H1 (cell line): ENCODE measurements around the gene ITSN1. TPM values are rescaled to one million over a fixed set of nuclear protein-coding genes. Genes with fewer than 3 reads are reported as not detected.

Experiments used
- CTCF ChIA-PET: fragments of 300-600 bp; sonication (Branson Sonifier 250); formaldehyde crosslinking; loops from one replicate; lab custom pipeline; 2021; ENCODE audit not compliant: partially characterized antibody; lab: Charles Lee
- POLR2A ChIA-PET: fragments of 300-600 bp; sonication (Branson Sonifier 250); formaldehyde crosslinking; loops from one replicate; lab custom pipeline; 2021; ENCODE audit warnings: inconsistent platforms; ENCODE audit not compliant: partially characterized antibody; lab: Charles Lee
- DNase-seq, 2 experiments: peaks; one replicate each; pipeline versions ENCODE4 v3.0.0 to v3.0.0-alpha.2; 2010 to 2022; ENCODE audit warnings: low spot score in 2 of 2, low read depth in 1 of 2, mixed read lengths in 1 of 2
- FAIRE-seq: peaks from 2 replicates; lab custom pipeline; 2011; peaks lifted over from hg19 to GRCh38; lab: Jason Lieb, UNC
- H2AFZ ChIP-seq: 2 replicates; pipeline ENCODE4 v1.8.1; 2012; ENCODE audit warnings: low read length, inconsistent platforms
- H2AK5ac ChIP-seq: 2 replicates; pipeline ENCODE4 v1.6.1; 2013; ENCODE audit warnings: low read depth, low read length
- H2BK120ac ChIP-seq: replicated peaks from 2 replicates; pipeline ENCODE3; 2013; ENCODE audit warnings: low read depth, low read length, inconsistent platforms
- H2BK12ac ChIP-seq: 2 replicates; pipeline ENCODE4 v1.6.1; 2013; ENCODE audit warnings: low read depth, low read length
- H2BK15ac ChIP-seq: 2 replicates; pipeline ENCODE4 v1.6.1; 2013; ENCODE audit warnings: low read length
- H2BK20ac ChIP-seq: 2 replicates; pipeline ENCODE4 v1.6.1; 2013; ENCODE audit warnings: low read length
- H2BK5ac ChIP-seq: 2 replicates; pipeline ENCODE4 v1.6.1; 2013; ENCODE audit warnings: low read depth, low read length
- H3K14ac ChIP-seq: 2 replicates; pipeline ENCODE4 v1.6.1; 2013; ENCODE audit warnings: inconsistent platforms; ENCODE audit not compliant: insufficient read length
- H3K18ac ChIP-seq: 2 replicates; pipeline ENCODE4 v1.6.1; 2013; ENCODE audit warnings: low read length; ENCODE audit errors: extremely low read depth
- H3K23ac ChIP-seq: 2 replicates; pipeline ENCODE4 v1.6.1; 2013; ENCODE audit warnings: inconsistent platforms; ENCODE audit not compliant: insufficient read length
- H3K23me2 ChIP-seq: 2 replicates; pipeline ENCODE4 v1.6.1; 2013; ENCODE audit warnings: low read depth, low read length
- H3K27ac ChIP-seq: 2 replicates; pipeline ENCODE4 v1.6.1; 2011; ENCODE audit warnings: low read depth, low read length, inconsistent platforms
- H3K27me3 ChIP-seq, 4 experiments: replicated peaks in 1 of 4; 1 replicate in 1 of 4; 2 replicates in 3 of 4; pipeline versions ENCODE4 v1.6.1 to v1.8.1; 2011 to 2013; ENCODE audit warnings: low read length in 3 of 4, mild to moderate bottlenecking in 3 of 4, inconsistent platforms in 2 of 4, mixed read lengths in 2 of 4, moderate library complexity in 1 of 4; ENCODE audit not compliant: control insufficient read depth in 3 of 4, insufficient read depth in 3 of 4; ENCODE audit errors: extremely low read depth in 1 of 4
- H3K36me3 ChIP-seq, 4 experiments: 2 replicates each; pipeline versions ENCODE4 v1.6.1 to v1.8.1; 2011 to 2013; ENCODE audit warnings: mild to moderate bottlenecking in 4 of 4, low read length in 3 of 4, moderate library complexity in 2 of 4, control low read depth in 1 of 4, inconsistent platforms in 1 of 4; ENCODE audit not compliant: insufficient read depth in 4 of 4, control insufficient read depth in 2 of 4
- H3K4ac ChIP-seq: replicated peaks from 2 replicates; pipeline ENCODE3; 2013; ENCODE audit warnings: low read length, low read depth, mixed read lengths, inconsistent platforms; ENCODE audit not compliant: insufficient read length
- H3K4me1 ChIP-seq, 4 experiments: replicated peaks in 1 of 4; 1 replicate in 1 of 4; 2 replicates in 3 of 4; pipeline versions ENCODE4 v1.6.1 to v1.8.1; 2011 to 2013; ENCODE audit warnings: low read length in 3 of 4, inconsistent platforms in 2 of 4, mixed read lengths in 1 of 4; ENCODE audit not compliant: insufficient read depth in 4 of 4, control insufficient read depth in 3 of 4
- H3K4me2 ChIP-seq, 2 experiments: 2 replicates each; pipeline versions ENCODE4 v1.6.1 to v1.8.1; 2011 to 2013; ENCODE audit warnings: low read depth in 2 of 2, low read length in 2 of 2, control low read depth in 1 of 2, inconsistent platforms in 1 of 2, mild to moderate bottlenecking in 1 of 2; ENCODE audit not compliant: insufficient read depth in 1 of 2
- H3K4me3 ChIP-seq, 4 experiments: fragments of 200-600, 300-600 bp in 1 of 4; sonication (generic), shearing (Covaris generic), sonication (Bioruptor Twin) in 1 of 4; 2 replicates each; pipeline versions ENCODE4 v1.5.1 to v1.8.1; 2011 to 2016; ENCODE audit warnings: low read length in 4 of 4, low read depth in 3 of 4, control low read depth in 2 of 4, inconsistent platforms in 2 of 4, mild to moderate bottlenecking in 2 of 4, mixed read lengths in 1 of 4, moderate library complexity in 1 of 4; ENCODE audit not compliant: insufficient read depth in 2 of 4; ENCODE audit errors: extremely low read depth in 1 of 4
- H3K56ac ChIP-seq: replicated peaks from 2 replicates; pipeline ENCODE3; 2013; ENCODE audit warnings: low read depth, mild to moderate bottlenecking, mixed read lengths, low read length, inconsistent platforms; ENCODE audit not compliant: insufficient read length
- H3K79me1 ChIP-seq: 2 replicates; pipeline ENCODE4 v1.6.1; 2013; ENCODE audit warnings: low read depth, low read length, control low read depth
- H3K79me2 ChIP-seq, 2 experiments: 2 replicates each; pipeline versions ENCODE4 v1.6.1 to v1.8.1; 2012 to 2013; ENCODE audit warnings: low read length in 2 of 2, mild to moderate bottlenecking in 2 of 2, inconsistent platforms in 1 of 2; ENCODE audit not compliant: insufficient read depth in 2 of 2, control insufficient read depth in 1 of 2
- H3K9ac ChIP-seq, 4 experiments: replicated peaks in 1 of 4; 1 replicate in 1 of 4; 2 replicates in 3 of 4; pipeline versions ENCODE4 v1.6.1 to v1.8.1; 2011 to 2013; ENCODE audit warnings: low read depth in 3 of 4, low read length in 3 of 4, control low read depth in 2 of 4, mild to moderate bottlenecking in 2 of 4, moderate library complexity in 2 of 4, inconsistent platforms in 1 of 4; ENCODE audit errors: extremely low read depth in 1 of 4
- H3K9me3 ChIP-seq, 2 experiments: 2 replicates each; pipeline versions ENCODE4 v1.6.1 to v1.8.1; 2012 to 2013; ENCODE audit warnings: mild to moderate bottlenecking in 2 of 2, moderate library complexity in 2 of 2, control low read depth in 1 of 2, inconsistent platforms in 1 of 2, low read depth in 1 of 2, low read length in 1 of 2, mixed read lengths in 1 of 2; ENCODE audit not compliant: insufficient read depth in 2 of 2
- H4K20me1 ChIP-seq, 2 experiments: replicated peaks in 1 of 2; 2 replicates each; pipeline versions ENCODE3 to v1.8.1; 2011 to 2013; ENCODE audit warnings: inconsistent platforms in 2 of 2, low read length in 2 of 2, mild to moderate bottlenecking in 1 of 2; ENCODE audit not compliant: insufficient read depth in 2 of 2, control insufficient read depth in 1 of 2
- H4K5ac ChIP-seq: 2 replicates; pipeline ENCODE4 v1.6.1; 2013; ENCODE audit warnings: low read length, low read depth, mixed read lengths, inconsistent platforms; ENCODE audit not compliant: insufficient read length
- H4K8ac ChIP-seq: 2 replicates; pipeline ENCODE4 v1.8.0; 2013; ENCODE audit warnings: mild to moderate bottlenecking, moderate library complexity, low read length, inconsistent platforms; ENCODE audit not compliant: insufficient read depth; ENCODE audit errors: extremely low read depth
- H4K91ac ChIP-seq: replicated peaks from 2 replicates; pipeline ENCODE3; 2013; ENCODE audit warnings: low read length, mixed read lengths, inconsistent platforms; ENCODE audit not compliant: insufficient read length
- EZH2 ChIP-seq: fragments of 200-600 bp; sonication (generic); IDR thresholded peaks from 2 replicates; pipeline ENCODE4 v1.7.1; 2012; ENCODE audit warnings: low read depth, mild to moderate bottlenecking, moderate library complexity, low read length, inconsistent platforms; ENCODE audit not compliant: severe bottlenecking
- TAF7 ChIP-seq: optimal IDR thresholded peaks from 2 replicates; pipeline ENCODE3; 2011; ENCODE audit warnings: low read depth, mild to moderate bottlenecking, inconsistent platforms, low read length, moderate library complexity, borderline replicate concordance
- TCF12 ChIP-seq: IDR thresholded peaks from 2 replicates; pipeline ENCODE4 v1.6.1; 2011; ENCODE audit warnings: low read depth, mild to moderate bottlenecking, low read length
- WGBS, 2 experiments: shearing (Covaris generic) in 1 of 2; methylation state at CpG; one replicate each; pipeline versions ENCODE4 v1.1.6 to v1.1.7; 2013 to 2015; ENCODE audit warnings: low lambda C conversion rate in 2 of 2, mixed read lengths in 2 of 2, inconsistent platforms in 1 of 2, low coverage in 1 of 2, missing lambda C conversion rate in 1 of 2; ENCODE audit not compliant: insufficient replicate concordance in 2 of 2, insufficient coverage in 1 of 2, insufficient read length in 1 of 2; ENCODE audit errors: extremely low coverage in 1 of 2, missing lambda C conversion rate in 1 of 2; 5-methylcytosine and 5-hydroxymethylcytosine counted together
- polyA plus RNA-seq, 7 experiments: library from polyadenylated mRNA; depleted of rRNA in 3 of 7; stranded (reverse) in 5 of 7; unstranded in 2 of 7; fragments of >200 nt in 5 of 7; fragments of 200-250 nt in 2 of 7; gene quantifications; 1 replicate in 5 of 7; 2 replicates in 1 of 7; 4 replicates in 1 of 7; pipeline versions ENCODE4 v1.2.1 to v1.2.3, GENCODE V29; 2011 to 2013; ENCODE audit warnings: missing spikeins in 2 of 7, mixed read lengths in 2 of 7
- total RNA-seq: library from RNA; stranded (reverse); fragmentation: NEBNext Ultra II Directional; extraction: Animal tissue kit (Norgen Biotek cat#: 25700); gene quantifications from 2 replicates; pipeline ENCODE4 v1.2.1, GENCODE V29; 2021

The ITSN1 gene
- total and polyA plus RNA-seq, 2 of the 8 experiments (the other 6 are each of a cell fraction or from before 2014, with no cell fraction given): 60.8 to 78.1 TPM

GRCh38 chr21:33909756-33910155 is 267.5 kb downstream of the ITSN1 start:
- 91% methylated on average over 6 of the region's 6 CpGs; no CpG with 5 or more reads in 1 of the 2 experiments for WGBS, 2 experiments
- H3K4me1 ChIP-seq: no peaks in the 10 kb centered on the region; a peak in 1 of 7 replicates
- DNase-seq: no peak
- no peak overlapping the region for H2BK20ac ChIP-seq
- H4K5ac ChIP-seq: no peak overlapping the region
- H3K14ac ChIP-seq: no peak overlapping the region
- H4K20me1 ChIP-seq: peaks cover 0 to 12% of the 10 kb centered on the region in 2 experiments
- no peak overlapping the region for H2AFZ ChIP-seq
- H3K4me2 ChIP-seq: no peak overlapping the region
- H3K36me3 ChIP-seq: peaks cover 28 to 84% (median 64%) of the 10 kb centered on the region in 4 experiments
- POLR2A ChIA-PET: interaction anchor here (1.7 kb wide), 1 partner anchor 10 kb away, joined by 3 read pairs; no protein-coding TSS in a partner anchor
- no peaks in the 10 kb centered on the region; the same call in none of the 2 replicates for H3K79me1 ChIP-seq
- peaks cover 0 to 23% of the 10 kb centered on the region in 2 experiments; a peak in 2 of 4 replicates for H3K79me2 ChIP-seq
- H2BK120ac ChIP-seq: no peak overlapping the region
- no peak for FAIRE-seq
- H3K27me3 ChIP-seq: no peaks in the 10 kb centered on the region
- H2BK5ac ChIP-seq: no peak overlapping the region
- no peak overlapping the region for H2BK15ac ChIP-seq
- H3K23me2 ChIP-seq: no peaks in the 10 kb centered on the region
- H3K56ac ChIP-seq: no peak overlapping the region
- no peak overlapping the region for H4K8ac ChIP-seq
- H3K4ac ChIP-seq: no peak overlapping the region
- TF ChIP-seq TCF12 (no peak), TAF7 (no peak), EZH2 (no peak)
- H2AK5ac ChIP-seq: no peak overlapping the region
- H3K18ac ChIP-seq: no peak overlapping the region
- no peak overlapping the region for H3K9ac ChIP-seq
- no peak overlapping the region for H3K27ac ChIP-seq
- H3K4me3 ChIP-seq: no peak overlapping the region
- H4K91ac ChIP-seq: no peak overlapping the region
- CTCF ChIA-PET: no interaction called here
- H3K23ac ChIP-seq: no peak overlapping the region
- no peak overlapping the region for H2BK12ac ChIP-seq
- no peaks in the 10 kb centered on the region for H3K9me3 ChIP-seq
